Fibroblast of skin of right quadriceps (primary cell): ENCODE results near the gene FBXO47.
A peak's percentile ranks its signal among the peaks of the same experiment; 100 is the strongest.
"Not testable (repeated sequence)": the region's sequence is repeated elsewhere in the genome, so short reads cannot be mapped to it uniquely, and the experiment has no call there.

Experiments
- DNase-seq: peaks from one replicate; pipeline ENCODE4 v3.0.0-alpha.2; 2013

The FBXO47 gene

DNA sequence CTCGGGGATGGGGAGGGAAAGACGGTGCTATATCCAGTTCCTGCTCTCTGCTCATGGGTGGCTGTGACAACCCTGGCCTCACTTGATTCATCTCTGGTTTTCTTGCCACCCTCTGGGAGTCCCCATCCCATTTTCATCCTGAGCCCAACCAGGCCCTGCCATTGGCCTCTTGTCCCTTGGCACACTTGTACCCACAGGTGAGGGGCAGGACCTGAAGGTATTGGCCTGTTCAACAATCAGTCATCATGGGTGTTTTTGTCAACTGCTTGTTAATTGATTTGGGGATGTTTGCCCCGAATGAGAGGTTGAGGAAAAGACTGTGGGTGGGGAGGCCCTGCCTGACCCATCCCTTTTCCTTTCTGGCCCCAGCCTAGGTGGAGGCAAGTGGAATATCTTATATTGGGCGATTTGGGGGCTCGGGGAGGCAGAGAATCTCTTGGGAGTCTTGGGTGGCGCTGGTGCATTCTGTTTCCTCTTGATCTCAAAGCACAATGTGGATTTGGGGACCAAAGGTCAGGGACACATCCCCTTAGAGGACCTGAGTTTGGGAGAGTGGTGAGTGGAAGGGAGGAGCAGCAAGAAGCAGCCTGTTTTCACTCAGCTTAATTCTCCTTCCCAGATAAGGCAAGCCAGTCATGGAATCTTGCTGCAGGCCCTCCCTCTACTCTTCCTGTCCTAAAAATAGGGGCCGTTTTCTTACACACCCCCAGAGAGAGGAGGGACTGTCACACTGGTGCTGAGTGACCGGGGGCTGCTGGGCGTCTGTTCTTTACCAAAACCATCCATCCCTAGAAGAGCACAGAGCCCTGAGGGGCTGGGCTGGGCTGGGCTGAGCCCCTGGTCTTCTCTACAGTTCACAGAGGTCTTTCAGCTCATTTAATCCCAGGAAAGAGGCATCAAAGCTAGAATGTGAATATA lies 46.6 kb downstream of the FBXO47 start:
- DNase-seq, result no peak

DNA sequence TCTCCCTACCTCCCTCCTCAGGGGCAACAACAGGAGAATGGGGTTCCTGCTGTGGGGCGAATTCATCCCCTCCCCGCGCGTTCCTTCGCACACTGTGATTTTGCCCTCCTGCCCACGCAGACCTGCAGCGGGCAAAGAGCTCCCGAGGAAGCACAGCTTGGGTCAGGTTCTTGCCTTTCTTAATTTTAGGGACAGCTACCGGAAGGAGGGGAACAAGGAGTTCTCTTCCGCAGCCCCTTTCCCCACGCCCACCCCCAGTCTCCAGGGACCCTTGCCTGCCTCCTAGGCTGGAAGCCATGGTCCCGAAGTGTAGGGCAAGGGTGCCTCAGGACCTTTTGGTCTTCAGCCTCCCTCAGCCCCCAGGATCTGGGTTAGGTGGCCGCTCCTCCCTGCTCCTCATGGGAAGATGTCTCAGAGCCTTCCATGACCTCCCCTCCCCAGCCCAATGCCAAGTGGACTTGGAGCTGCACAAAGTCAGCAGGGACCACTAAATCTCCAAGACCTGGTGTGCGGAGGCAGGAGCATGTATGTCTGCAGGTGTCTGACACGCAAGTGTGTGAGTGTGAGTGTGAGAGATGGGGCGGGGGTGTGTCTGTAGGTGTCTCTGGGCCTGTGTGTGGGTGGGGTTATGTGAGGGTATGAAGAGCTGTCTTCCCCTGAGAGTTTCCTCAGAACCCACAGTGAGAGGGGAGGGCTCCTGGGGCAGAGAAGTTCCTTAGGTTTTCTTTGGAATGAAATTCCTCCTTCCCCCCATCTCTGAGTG lies 47.7 kb downstream of the FBXO47 start:
- no peak for DNase-seq

DNA sequence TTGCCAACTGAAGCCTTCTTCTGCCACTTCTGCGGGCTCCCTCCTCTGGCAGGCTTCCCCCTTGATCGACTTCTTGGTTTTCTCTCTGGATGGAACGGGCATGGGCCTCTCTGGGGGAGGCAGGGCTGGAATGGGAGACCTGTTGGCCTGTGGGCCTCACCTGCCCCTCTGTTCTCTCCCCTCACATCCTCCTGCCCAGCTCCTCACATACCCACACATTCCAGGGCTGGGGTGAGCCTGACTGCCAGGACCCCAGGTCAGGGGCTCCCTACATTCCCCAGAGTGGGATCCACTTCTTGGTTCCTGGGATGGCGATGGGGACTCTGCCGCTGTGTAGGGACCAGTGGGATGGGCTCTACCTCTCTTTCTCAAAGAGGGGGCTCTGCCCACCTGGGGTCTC lies 48.3 kb downstream of the FBXO47 start:
- DNase-seq, result no peak

DNA sequence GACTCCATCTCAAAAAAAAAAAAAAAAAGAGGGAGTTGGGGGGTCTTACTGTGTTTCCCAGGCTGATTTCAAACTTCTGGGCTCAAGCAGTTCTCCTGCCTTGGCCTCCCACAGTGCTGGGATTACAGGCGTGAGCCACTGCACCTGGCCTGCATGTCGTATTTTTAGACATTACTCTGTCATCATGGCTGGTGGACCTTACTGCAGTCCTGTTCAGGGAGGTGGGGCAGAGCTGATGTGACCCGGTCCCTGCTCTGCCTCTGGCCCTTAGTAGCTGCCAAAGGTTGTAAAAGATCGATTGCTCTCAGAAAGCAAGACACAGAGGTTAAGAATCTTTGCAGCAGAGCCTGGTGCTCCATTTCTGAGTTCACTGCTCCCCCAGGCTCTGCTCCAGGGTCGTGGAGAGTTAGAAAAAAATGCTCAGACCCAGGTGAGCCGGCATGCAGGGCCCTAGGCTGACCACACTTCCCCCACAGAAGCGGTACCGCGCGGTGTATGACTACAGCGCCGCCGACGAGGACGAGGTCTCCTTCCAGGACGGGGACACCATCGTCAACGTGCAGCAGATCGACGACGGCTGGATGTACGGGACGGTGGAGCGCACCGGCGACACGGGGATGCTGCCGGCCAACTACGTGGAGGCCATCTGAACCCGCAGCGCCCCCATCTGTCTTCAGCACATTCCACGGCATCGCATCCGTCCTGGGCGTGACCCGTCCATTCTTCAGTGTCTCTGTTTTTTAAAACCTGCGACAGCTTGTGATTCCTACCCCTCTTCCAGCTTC lies 48.9 kb downstream of the FBXO47 start:
- DNase-seq, result no peak

DNA sequence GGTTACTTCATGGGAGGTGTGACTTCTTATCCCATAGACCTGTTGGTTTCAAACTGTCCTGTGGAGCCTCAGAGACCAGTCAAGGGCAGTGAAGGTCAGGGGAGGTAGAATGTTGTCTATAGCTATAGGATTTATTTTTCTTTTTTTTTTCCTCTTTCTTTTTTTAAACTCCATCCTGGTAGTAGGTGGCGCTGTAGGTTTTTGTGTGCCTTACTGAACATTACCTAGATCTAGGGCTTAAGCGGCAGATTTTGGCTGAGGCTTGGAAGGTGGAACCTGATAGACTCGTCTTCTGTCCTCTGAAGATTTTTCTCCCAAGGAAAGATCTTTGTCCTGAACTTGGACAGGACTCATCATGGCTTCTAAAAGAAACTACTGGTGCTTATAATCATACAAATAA lies 49.9 kb downstream of the FBXO47 start:
- no peak for DNase-seq

DNA sequence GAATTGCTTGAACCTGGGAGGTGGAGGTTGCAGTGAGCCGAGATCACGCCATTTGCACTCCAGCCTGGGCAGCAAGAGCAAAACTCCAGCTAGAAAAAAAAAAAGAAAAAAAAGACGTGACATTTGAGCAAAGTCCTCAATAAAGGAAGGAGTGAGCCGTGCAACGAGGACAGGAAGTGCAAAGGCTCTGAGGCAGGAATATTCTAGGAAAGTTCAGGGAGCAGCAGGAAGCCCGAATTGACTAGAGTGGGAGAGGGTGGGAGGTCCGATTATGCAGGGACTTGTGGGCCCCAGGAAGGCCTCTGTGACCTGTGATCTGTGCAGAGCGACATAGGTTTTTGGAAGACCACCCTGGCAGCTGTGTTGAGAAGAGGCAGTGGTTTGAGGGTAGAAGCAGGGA lies 50.4 kb downstream of the FBXO47 start:
- DNase-seq, result no peak

DNA sequence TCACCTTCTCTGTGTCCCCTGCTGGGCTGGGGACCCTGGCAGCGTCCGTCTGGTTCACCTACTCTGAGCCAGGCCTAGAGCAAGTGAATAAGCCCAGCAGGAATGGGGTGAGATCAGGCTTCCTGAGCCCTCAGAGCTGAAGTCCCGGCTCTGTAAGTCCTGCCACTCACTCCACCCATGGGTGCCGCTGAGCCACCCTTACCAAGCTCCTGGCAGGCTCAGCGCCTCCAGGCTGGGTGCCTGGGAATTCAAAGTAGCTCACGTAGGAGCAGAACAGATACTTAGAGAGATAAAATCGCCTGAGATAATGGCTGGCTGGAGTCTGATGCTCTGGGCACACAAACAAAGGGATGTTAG lies 51.6 kb downstream of the FBXO47 start:
- no peak for DNase-seq

DNA sequence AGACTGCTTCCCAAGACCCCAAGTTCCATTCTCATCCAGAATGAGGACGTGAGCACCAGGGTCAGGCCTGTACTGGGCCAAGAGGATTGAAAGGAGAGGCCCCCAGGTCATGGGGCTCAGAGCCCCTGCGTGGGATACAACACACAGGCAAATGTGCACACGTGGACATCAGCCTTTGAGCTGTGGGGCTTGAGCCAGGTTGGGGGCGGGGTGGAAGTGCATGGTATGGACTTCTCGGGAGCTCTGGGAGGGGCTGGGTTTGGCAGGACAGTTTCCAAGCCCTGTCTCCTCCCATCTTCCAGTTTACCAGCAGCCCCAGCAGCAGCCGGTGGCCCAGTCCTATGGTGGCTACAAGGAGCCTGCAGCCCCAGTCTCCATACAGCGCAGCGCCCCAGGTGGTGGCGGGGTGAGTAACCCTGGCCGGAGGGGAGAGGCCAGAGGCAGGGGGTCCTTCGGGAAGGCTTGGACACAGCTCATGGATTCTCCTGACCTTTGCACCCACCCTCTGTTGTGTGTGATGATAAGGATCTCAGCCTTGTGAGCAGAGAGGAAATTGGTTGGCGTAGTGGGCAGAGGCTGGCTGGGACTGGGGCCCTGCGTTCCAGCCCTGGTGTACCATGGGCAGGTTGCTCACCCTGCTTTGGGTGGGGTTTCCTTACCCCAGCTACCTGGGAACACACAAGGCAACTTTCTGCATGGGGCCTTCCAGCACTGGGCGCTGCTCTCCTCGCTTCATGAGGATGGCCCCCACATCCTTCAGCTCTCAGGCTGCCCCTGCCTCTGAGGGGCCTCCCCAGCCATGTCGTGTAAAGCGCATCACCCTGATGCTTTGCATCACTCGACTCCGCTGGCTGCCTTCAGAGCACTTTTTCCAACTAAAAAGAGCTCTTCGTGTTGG lies 52.2 kb downstream of the FBXO47 start:
- DNase-seq, result no peak

DNA sequence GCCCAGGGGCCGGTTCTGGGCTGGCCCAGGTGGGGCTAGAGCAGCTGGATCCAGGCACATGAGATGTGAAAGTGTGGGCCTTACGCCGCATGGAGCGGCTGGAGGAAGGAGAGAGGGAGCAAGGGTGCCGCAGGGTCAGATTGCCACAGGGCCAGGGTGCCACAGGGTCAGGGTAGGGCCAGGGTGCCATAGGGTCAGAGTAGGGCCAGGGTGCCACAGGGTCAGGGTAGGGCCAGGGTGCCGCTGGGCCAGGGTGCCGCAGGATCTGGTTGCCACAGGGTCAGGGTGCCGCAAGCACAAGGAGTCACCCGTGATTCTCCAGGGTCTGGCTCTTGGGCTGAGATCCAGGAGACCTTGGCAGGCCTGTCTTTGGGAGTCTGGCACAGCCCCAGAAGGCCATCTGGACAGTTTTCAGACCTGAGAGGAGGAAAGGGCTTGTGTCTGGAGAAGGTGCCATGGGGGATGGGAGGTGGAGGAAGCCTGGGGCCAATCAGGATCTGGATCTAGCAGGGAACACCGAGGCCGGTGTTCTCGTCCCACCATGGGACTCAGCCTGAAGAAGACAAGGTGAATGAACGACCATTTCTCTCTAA lies 54.9 kb downstream of the FBXO47 start:
- DNase-seq, result no peak

DNA sequence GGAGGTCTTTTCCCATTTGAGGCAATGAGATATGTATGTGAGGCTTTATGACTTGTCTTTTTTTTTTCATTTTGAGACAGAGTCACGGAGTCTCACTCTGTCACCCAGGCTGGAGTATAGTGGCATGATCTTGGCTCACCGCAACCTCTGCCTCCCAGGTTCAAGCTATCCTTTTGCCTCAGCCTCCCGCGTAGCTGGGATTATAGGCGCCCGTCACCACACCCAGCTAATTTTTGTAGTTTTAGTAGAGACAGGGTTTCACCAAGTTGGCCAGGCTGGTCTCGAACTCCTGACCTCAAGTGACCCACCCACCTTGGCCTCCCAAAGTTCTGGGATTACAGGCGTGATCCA lies 55.5 kb downstream of the FBXO47 start:
- DNase-seq, result not testable (repeated sequence)

DNA sequence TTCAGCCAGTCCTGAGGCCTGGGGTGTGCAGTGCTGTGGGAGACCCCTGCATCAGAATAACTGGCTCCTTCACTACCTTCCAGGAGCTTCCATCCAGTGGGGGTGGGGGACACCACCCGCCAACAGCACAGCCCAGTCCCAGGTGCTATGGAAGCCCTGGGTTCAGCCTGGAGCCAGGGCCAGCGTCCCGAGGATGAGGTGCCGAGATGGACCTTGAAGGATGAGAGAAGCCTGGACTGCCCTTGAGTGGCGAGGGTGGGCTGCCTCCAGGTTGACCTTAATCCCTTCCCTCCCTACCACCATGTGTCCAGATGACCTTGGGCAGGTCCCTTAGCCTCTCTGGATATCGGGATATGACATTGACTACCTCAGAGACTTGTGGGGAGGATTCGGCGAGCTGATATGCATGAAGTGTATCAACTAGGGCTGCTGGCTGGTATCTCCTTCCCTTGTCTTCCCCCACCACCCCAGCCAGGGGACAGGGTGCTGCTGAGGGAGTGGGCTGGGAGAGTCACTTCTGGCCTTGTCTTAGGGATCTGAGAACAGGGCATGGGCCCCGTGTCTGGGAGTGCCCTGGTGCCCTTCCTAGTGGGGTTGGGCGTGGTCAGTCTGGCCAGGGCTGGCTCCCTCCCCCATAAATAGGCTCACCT lies 56.0 kb downstream of the FBXO47 start:
- DNase-seq, result no peak

DNA sequence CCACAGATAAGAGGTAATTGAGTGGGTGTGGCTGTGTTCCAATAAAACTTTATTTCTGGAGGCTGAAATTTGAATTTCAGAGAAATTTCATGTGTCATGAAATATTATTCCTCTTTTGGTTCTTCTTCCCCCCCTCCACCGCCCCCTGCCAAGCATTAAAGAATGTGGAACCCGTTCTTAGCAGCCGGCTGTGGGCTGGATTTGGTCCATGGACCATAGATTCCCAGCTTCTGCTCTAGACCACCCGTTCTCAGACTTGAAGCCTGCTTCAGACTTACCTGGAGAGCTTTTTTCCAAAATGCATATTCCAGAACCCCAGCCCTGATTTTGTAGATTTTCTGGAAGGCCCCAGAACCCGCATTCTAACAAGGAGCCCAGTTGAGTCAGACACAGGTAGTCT lies 56.9 kb downstream of the FBXO47 start:
- no peak for DNase-seq

DNA sequence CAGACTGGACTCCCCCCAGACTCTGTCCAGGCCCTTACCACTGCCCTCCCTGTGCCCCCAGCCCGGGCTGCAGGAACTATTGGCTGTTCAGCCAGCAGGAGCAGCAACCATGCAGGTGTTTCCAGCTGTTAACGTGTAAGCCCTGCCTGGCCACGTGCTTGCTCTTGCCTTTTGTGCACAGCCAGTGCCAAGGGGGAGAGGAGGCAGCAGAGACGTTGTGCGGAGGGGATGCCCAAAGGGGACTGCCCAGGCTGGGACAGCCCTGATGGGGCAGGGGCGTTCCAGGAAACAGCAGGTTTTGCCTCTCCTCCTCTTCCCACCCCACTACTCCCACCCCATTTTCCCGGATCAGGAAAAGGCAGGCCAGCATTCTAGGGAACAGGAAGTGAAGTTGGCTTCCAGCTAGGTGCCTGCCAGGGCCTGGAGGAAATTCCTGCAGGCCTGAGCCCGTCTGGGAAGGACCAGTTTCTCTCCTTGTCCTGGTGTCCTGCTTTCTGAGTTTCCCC lies 58.5 kb downstream of the FBXO47 start:
- no peak for DNase-seq

DNA sequence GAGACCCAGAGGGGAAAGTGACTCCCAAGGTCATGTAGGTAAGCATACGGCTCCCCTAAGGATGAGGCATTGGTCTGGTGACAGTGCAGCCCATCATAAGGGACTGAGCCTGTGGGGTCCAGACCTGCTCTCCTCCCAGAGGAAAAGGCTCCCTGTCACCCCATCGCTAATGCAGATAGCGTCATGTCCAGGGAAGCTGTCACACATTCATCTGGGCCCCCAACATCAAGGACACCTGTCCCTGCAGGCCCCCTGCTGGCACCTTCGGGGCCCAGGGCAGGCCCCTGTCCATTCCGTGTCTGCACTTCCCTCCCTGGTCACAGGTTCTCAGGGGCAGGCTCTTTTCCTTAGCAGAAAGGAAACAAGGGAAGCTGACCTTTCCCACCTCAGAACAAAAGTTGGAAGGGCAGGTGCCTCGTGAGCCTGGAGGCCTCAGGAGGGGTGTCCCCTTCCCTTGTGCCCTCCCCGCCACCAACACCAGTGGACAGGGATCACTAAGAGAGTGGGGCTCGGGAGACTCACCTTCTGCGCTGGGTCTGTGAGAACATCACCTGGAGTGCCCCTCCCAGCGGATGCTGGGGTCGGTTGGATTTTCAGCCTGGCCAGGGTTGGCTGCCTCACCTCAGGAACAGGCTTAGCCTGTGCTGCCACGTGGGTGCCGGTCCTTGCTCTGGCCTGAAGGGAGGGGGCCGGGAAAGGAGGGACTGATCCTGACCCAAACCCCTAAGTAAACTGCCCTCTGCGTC lies 59.1 kb downstream of the FBXO47 start:
- no peak for DNase-seq

DNA sequence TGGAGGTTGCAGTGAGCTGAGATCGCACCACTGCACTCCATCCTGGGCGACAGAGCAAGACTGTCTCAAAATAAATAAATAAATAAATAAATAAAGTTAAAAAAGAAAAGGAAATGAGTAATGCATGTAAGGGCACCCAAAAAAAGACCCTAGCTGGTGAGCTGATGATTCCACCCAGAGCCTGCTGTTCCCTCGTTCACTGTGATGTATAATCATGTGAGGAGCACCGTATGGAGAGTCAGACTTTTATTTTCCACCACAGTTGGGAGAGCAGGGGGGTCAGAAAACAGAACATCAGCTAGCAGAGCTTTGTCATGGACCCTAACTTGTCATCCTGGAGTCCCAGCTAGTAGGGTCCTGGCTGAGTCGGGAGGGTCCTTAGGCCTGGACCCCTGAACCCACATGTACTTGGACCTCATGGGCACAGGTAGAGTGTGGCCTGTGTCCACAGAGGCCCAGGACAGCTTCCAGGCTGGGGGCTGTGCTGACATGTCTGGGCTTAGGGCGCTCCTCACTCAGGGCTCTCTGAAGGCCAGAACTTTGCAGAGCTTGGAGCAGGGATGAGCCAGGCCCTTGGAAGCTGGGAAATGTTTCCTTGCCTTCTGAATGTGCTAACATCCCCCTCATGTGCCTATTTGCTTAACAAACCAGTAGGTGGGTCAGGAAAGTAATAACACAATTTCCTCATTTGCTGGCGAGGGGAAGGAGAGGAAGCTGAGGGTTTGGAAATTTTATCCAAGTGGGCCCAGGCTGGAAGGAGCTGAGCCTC lies 60.6 kb downstream of the FBXO47 start:
- DNase-seq, result no peak

DNA sequence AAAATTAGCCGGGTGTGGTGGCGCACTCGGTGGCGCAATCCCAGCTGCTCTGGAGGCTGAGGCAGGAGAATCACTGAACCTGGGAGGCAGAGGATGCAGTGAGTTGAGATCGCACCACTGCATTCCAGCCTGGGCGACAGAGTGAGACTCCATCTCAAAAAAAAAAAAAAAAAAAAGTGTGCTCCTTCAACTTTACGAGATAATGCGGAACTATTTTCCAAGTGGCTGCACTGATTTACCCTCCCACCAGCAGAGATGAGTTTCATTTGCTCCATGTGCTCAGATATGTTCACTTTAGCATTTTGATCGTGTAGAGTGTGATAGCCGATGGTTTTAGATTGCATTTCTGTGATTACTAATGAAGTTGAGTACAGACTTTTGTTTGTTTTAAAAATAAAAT lies 61.8 kb downstream of the FBXO47 start:
- no peak for DNase-seq

DNA sequence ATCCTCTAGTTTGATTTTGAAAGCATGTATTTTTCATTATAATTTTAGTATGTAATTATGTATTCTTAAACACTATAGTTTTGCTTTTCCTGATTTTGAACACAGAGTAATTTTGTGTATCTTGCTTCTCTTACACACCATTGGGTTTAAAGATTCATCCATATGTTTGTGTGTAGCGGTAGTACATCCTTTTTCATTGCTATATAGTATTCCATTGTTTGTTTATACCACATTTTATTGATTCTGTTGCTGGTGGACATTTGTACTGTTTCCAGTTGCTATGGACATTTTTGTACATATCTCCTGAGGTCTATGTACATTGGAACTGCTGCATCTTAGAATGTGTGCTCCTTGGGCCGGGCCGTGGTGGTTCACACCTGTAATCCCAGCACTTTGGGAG lies 62.3 kb downstream of the FBXO47 start:
- DNase-seq, result no peak

DNA sequence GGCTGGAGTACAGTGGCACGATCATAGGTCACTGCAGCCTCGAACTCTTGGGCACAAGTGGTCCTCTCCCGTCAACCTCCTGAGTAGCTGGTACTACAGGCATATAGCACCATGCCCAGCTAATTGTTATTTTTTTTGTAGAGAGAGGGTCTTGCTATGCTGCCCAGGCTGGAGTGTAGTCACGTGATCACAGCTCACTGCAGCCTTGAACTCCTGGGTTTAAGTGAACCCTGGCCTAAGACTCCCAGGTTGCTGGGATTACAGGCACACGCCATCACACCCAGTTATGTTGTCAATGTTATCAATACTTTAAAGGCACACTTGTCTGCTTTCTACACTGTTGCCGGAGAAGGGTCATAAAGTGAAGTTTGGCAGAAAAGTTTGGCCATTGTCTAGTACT lies 63.8 kb downstream of the FBXO47 start:
- no peak for DNase-seq

DNA sequence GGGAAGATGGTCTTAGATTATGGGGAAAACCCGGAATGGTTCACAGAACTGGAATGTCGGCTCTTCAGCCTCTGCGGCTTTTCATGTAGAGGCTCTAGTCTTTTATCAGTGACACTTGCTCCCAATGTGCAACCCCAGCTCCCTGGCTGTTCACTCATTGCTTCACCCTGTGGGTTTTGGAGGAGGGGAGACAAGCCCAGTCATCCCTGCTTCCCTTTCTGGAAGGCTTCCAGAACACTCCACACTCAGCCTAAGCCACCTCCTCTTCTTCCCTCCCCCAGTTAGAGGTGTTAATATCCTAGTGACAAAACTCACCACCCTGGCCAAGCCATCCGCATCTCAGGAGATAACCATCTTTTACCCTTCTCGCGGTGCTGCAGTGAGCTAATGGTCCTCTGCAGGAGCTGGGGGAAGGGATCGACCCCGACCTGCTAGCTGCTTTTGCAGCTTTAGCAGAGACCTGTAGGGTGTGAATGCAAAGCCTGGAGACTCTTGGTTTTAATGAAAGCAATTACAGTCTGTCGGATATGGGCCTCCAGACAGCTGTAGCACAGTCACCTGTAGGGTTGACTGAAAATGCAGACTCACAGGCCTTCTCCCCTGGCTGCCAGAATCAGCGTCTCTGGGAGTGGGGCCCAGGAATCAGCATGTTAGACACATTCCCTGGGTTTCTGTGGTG lies 66.1 kb downstream of the FBXO47 start:
- peak; percentile 99 for DNase-seq
